Pons (tissue), 1 donor: ENCODE measurements around the gene BEGAIN.
"Not testable (repeated sequence)": the region's sequence is repeated elsewhere in the genome, so short reads cannot be mapped to it uniquely, and the experiment has no call there.

Experiments
- DNase-seq: peaks from one replicate; pipeline ENCODE4 v3.0.0-alpha.2; 2016; ENCODE audit warnings: low spot score

The BEGAIN gene

GRCh38 chr14:100523131-100523842 lies 63.9 kb downstream of the BEGAIN start:
- no peak for DNase-seq

GRCh38 chr14:100522616-100523099 lies 64.6 kb downstream of the BEGAIN start:
- no peak for DNase-seq

- DNase-seq = not testable (repeated sequence)
Measured at GRCh38 chr14:100506053-100506452, 81.2 kb downstream of the BEGAIN start.

GRCh38 chr14:100504372-100505078 lies 82.7 kb downstream of the BEGAIN start:
- DNase-seq = no peak

- DNase-seq = no peak
Measured at GRCh38 chr14:100503251-100503650, 84.0 kb downstream of the BEGAIN start.

GRCh38 chr14:100502622-100503220 lies 84.5 kb downstream of the BEGAIN start:
- no peak for DNase-seq

GRCh38 chr14:100500128-100500527 lies 87.1 kb downstream of the BEGAIN start:
- no peak for DNase-seq

GRCh38 chr14:100498068-100498467 lies 89.1 kb downstream of the BEGAIN start:
- DNase-seq = no peak

GRCh38 chr14:100495917-100496316 lies 91.3 kb downstream of the BEGAIN start:
- no peak for DNase-seq

- DNase-seq = no peak
Measured at GRCh38 chr14:100494645-100495044, 92.6 kb downstream of the BEGAIN start.

- DNase-seq = no peak
Measured at GRCh38 chr14:100490252-100490651, 97.0 kb downstream of the BEGAIN start.

- DNase-seq = no peak
Measured at GRCh38 chr14:100488057-100488456, 99.2 kb downstream of the BEGAIN start.

- DNase-seq = no peak
Measured at GRCh38 chr14:100487304-100487703, 99.9 kb downstream of the BEGAIN start.
